Superior temporal gyrus (tissue), 1 donor: ENCODE data around the gene MMP25.
"Not testable (repeated sequence)": the region's sequence is repeated elsewhere in the genome, so short reads cannot be mapped to it uniquely, and the experiment has no call there.

Source experiments
- DNase-seq: peaks from one replicate; pipeline ENCODE4 v3.0.0-alpha.2; 2016; ENCODE audit errors: extremely low spot score

MMP25 gene

DNA sequence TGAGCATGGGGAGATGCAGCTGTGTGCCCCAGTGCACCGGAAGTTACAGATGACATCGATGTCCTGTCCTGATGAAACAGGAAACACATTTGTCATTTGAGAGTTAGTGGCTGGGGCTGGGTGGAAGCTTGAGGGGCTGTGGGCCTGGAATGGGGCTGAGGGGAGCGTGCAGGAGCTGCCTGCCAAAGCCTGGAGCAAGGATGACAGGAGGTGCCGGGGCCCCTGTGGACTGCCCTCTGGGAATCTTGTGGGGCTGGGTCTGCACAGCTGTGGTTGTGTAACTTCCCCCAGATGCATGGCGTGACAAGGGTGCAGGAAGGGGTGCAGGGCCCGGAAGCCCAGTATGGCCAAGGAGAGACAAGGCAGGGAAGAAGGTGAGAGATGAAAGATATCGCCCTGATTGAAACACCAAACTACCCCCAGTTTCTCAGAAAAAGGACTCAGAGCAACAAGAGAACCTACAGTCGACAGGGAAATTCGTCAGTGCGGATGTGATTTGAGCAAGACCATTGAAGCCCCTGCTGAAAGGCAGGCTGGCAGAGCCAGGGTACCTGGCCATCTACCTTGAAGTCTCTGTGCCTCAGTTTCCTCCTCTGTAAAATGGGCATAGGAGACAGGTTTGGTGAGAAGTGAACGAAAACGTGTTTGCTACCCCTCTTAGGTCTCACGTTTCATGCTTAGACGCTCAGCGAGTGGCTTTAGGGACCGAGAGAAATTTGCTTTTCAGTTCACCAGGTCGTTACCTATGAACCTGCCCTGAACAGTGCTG lies 8.8 kb downstream of the MMP25 start:
- no peak for DNase-seq

DNA sequence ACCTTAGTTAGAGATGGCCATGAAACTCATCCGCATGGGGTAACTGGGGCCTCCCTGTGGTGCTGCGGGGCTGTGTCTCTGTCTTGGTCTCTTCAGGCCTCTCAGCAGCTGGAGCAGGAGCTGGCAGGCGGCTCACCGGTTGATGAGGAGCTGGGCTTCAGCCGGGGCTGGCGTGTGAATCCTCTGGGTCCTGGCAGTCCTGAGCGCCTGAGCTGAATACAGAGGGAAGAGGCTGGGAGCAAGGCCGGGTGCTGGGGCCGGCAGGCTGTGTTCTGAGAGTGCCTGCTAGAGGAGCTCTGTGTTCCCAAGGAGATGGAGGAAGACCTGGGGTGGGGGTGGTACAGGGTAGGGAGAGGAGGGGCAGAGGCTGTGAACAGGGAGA lies 9.4 kb downstream of the MMP25 start:
- not testable (repeated sequence) for DNase-seq

DNA sequence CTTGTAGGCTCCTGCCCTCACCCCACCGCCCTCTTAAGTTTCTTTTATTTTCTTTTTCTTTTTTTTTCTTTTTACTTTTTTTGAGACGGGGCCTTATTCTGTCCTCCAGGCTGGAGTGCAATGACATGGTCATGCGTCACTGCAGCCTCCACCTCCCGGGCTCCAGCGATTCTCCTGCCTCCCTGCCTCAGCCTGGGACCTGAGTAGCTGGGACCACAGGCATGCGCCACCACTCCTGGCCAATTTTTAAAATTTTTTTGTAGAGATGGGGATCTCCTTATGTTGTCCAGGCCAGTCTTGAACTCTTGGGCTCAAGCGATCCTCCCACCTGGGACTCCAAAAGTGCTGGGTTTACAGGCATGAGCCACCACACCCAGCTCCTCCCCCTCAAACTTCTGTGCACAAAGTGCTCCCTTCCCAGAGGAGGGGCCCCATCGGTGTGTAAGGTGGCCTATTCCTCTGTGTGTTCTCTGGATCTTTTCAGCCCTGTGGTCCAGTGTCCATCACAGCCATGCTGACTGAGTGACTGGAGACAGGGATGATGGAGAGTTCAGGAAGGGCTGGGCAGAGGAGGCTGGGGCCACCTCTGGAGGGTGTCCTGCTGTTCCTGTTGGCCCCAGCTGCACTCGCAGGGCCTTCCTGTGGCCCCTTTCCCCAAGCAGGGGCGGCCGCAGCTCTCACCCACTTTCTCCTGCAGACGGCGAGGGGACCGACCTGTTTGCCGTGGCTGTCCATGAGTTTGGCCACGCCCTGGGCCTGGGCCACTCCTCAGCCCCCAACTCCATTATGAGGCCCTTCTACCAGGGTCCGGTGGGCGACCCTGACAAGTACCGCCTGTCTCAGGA lies 10.2 kb downstream of the MMP25 start:
- DNase-seq, result no peak

DNA sequence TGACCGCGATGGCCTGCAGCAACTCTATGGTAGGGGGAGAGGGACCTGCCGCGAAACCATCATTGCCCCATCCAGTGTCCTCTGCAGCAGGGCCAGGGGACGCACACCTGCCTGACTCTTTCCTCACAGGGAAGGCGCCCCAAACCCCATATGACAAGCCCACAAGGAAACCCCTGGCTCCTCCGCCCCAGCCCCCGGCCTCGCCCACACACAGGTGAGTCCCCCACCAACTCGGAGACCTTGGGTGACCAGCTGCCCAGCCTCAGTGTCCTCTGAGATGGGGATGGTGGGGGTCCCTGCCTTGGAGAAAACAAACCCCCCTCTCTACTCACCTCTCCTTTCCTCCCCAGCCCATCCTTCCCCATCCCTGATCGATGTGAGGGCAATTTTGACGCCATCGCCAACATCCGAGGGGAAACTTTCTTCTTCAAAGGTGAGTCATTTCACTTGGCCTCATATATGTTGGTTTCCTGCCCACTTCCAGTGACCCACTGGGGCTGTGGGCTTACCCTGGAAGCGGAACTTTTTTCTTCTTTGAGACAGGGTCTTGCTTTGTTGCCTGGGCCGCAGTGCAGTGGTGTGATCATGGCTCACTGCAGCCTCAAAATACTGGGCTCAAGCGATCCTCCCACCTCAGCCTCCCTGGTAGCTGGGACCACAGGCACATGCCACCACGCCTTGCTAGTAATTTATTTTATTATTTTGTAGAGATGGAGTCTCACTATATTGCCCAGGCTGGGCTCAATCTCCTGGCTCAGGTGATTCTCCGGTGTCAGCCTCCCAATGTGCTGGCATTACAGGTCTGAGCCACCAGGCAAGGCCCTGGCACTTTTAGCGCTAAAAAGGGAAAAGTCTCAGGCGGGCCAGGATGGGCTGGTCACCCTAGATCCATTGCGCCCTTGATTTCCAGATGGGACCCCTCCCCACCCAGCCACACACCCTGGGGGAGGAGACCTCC lies 11.1 kb downstream of the MMP25 start:
- no peak for DNase-seq

DNA sequence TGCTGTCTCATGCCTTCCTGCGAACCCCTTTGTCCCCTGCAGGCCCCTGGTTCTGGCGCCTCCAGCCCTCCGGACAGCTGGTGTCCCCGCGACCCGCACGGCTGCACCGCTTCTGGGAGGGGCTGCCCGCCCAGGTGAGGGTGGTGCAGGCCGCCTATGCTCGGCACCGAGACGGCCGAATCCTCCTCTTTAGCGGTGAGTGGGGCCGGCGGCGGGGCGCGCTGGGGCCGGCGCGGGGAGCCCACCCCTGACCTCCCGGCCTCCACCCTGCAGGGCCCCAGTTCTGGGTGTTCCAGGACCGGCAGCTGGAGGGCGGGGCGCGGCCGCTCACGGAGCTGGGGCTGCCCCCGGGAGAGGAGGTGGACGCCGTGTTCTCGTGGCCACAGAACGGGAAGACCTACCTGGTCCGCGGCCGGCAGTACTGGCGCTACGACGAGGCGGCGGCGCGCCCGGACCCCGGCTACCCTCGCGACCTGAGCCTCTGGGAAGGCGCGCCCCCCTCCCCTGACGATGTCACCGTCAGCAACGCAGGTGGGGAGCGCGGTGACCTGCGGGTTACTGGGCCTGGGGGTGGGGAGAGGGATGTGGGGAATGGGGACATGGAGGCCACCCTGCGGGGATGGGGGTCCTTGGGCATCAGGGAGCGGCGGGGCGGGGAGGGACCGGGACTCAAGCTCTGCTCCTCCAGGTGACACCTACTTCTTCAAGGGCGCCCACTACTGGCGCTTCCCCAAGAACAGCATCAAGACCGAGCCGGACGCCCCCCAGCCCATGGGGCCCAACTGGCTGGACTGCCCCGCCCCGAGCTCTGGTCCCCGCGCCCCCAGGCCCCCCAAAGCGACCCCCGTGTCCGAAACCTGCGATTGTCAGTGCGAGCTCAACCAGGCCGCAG lies 12.0 kb downstream of the MMP25 start:
- DNase-seq, result peak; percentile 10

DNA sequence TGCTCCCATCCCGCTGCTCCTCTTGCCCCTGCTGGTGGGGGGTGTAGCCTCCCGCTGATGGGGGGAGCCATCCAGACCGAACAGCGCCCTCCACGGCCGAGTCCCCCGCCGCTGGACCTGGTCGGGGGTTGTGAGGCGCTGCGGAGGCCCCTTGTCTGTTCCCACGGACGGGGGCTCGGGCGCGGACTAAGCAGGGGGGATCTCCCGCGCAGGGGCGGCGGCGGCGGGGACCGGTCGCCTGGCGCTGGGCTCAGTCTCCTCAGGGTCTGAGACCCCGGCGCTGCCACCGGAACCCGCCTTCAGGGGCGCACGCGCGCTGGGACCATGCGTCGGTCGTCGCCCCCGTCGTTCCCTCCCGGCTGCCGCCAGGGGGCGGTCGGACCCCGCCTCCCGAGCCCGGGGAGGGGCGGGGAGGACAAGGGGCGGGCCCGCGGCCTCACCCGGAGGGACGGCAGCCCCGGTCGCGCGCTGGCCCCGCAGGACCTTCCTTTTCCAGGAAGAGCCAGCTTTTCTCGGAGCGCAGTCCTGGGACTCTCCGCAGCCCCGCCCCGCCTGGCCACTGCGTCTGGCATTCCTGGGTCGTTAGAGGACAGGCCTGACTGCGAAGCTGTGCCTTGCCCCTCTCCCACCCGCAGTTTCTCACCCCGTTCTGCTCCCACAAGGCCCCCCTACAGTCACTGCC lies 12.8 kb downstream of the MMP25 start:
- DNase-seq, result peak; percentile 80

DNA sequence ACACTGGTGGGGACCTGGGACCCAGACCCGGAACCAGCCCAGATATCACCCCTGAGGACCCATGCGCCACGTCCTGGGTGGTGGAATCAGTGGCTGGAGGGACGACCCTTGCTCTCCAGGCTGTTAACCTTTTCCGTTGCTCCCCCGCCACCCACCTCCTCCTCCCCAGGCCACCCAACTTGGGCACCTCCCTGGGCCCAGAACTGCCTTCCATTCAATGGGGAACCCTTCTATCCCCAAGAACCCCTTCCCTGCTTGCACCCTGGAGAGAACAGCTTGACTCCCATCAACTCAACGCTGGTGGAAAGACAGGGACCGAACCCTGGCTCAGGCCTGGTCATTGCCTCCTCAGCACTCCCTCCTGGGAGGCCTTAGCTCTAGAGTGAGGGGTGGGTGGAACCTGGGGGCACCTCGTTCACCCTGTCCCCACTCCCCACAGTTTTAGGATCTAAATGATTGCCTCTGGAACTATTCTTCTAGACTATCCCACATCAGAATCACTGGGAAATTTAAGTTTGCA lies 13.4 kb downstream of the MMP25 start:
- no peak for DNase-seq

DNA sequence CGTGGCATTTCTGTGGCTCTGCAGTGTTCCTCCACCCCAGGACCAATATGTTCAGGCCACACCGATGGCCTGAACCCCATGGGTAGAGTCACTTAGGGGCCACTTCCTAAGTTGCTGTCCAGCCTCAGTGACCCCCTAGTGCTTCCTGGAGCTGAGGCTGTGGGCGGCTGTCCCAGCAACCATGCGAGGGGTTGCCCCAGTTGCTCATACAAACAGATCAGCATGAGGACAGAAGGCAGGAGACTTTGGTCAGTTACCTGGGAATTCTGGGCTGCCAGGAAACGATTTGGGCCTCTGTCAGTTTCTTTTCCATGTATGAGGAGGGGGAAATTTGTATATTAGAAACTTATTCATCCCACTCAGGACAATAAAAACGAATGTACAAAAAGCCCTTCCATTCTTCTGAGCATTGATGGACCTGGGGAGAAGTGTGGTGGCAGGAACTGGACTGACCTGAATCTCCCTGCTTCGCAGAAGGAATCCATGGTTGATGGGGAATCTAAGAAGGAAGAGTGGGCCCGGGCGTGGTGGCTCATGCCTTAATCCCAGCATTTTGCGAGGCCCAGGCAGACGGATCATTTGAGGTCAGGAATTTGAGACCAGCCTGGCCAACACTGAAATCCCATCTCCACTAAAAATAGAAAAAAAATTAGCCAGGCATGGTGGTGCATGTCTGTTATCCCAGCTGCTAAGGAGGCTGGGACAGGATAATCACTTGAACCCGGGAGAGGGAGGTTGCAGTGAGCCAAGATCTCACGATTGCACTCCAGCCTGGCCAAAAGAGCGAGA lies 14.2 kb downstream of the MMP25 start:
- no peak for DNase-seq

DNA sequence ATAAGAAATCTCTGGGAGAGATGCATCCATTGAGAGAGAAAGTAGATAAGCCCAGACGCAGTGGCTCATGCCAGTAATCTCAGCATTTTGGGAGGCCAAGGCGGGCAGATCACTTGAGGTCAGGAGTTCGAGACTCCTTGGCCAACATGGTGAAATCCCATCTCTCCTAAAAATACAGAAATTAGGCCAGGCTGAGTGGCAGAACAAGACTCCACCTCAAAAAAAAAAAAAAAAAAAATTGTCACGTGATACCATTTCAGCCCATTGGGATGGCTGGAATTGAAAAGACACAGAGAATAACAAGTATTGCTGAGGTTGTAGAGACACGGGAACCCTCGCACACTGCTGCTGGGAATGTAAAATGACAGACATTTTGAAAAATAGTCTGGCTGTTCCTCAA lies 16.2 kb downstream of the MMP25 start:
- DNase-seq, result no peak

DNA sequence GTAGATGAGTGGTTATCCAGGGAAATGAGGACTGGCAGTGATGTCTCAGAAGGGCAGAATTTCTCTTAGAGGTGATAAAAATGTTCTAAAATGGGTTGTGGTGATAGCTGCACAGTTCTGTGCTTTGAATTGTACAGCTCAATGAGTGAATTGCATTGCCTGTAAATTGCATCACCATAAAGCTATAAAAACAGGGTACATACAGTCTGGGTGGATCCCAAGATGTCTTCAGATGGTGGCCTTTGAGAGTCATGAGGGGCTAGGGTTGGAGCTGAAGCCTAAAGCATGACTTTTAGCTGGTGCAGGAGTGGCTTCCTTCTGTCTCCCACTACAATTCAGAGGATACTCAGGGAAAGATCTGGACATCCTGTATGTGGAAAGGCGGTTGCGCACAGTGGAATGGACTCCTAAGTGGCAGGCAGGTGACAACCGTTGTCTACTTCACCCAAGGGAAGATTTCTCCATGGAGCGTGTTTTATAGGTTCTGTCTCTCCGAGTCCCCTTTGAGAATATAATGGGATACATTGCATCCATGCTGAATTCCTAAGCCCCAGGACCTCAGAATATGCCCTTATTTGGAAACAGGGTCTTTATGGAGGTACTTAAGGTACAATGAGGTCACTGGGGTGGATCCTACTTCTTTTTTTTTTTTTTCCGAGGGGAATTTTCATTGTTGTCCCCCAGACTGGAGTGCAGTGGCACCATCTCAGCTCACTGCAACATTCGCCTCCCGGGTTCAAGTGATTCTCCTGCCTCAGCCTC lies 17.4 kb downstream of the MMP25 start:
- no peak for DNase-seq

DNA sequence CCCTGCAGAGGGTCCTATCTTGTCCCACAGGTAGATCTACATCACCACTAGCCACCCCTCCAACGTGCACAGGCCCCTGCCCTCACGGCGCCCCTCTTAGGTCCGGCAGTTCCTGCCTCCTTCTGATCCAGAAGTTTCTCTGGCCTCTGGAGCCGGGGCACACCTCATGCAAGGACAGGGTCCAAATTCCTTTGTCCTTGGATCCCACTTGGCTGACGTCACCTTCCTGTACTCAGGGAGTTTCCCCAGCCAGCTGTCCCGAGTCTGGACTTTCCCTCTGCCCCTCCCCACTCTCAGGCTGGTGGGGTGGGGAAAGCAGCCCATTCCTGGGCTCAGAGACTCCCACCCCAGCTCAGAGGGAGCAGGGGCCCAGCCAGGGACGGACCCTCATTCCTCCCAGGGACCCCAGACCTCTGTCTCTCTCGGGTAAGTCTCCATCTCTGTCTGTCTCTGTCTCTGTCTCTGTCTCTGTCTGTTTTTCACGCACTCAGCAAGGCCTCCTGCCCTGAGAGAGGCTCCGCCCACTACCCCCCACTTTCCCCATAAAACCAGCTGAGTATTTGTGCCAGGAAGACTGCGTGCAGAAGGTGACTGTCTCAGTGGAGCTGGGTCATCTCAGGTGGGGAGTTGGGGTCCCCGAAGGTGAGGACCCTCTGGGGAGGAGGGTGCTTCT lies 18.8 kb downstream of the MMP25 start, which contains the start of gene IL32:
TSS of gene IL32 (plus strand) at position 572 of the 673 bp plus-strand sequence. CDS start 172 bp downstream, outside the sequence.
- no peak for DNase-seq

DNA sequence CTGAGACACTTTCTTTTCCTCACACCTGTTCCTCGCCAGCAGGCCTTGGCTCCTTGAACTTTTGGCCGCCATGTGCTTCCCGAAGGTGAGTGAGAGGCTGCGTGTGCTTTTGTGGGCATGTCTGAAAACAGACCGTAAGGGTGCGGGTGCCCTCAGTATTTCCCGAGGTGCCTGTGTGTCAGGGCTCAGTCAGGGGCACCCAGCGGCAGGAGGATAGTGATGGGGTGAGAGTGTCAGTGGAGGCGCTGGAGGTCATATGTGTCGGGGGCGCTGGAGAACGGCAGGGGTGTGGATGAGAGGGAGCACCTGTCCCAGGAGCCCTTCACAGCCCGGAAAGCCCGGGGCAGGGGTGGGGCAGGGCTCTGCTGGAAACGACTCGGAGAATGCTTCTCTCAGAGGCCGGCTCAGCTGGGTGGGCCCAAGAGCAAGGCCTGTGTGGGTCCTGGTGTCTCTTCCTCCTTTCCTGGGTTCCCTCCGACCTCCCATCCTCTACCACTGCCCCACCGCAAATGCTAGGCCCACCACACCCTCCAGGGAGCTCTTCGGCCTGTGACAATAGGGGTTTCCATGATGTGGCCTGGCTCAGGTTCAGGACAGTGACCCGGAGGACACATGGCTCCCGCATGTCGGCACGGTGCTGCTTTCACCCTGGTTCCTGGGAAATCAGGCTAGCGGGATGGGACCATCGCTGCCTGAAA lies 19.5 kb downstream of the MMP25 start:
- DNase-seq, result no peak

DNA sequence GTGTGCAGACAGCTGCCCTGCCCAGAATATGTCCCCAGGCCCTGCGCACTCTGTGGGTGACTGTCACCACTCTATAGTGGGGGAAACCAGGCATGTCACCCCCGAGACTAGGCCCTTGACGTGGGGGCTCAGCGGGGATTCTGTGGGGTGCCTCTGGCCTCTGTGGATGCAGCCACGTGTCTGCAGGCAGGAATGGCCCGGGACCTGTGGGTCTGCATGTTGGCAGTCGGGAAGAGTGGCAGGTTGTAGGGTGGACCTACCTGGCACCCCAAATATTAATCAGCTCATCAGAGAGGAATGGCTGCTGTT lies 20.0 kb downstream of the MMP25 start:
- no peak for DNase-seq

DNA sequence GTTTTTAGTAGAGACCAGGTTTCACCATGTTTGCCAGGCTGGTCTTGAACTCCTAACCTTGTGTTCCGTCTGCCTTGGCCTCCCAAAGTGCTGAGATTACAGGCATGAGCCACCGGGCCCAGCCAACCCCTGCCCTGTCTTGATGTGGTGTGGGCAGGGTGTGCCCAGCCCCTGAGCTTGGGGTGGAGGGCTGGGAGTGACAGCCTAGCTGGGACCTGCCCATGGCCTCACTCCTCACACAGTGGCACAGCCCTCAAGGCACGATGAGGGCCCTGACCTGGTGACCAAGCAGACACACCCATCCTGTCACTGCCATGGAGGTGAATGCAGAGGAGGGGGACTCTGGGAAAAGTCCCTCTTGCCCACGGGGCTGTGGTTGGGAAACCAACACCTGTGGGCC lies 22.1 kb downstream of the MMP25 start:
- DNase-seq, result no peak

DNA sequence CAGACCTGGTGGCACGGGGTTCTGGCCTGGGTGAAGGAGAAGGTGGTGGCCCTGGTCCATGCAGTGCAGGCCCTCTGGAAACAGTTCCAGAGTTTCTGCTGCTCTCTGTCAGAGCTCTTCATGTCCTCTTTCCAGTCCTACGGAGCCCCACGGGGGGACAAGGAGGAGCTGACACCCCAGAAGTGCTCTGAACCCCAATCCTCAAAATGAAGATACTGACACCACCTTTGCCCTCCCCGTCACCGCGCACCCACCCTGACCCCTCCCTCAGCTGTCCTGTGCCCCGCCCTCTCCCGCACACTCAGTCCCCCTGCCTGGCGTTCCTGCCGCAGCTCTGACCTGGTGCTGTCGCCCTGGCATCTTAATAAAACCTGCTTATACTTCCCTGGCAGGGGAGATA lies 22.8 kb downstream of the MMP25 start:
- not testable (repeated sequence) for DNase-seq

DNA sequence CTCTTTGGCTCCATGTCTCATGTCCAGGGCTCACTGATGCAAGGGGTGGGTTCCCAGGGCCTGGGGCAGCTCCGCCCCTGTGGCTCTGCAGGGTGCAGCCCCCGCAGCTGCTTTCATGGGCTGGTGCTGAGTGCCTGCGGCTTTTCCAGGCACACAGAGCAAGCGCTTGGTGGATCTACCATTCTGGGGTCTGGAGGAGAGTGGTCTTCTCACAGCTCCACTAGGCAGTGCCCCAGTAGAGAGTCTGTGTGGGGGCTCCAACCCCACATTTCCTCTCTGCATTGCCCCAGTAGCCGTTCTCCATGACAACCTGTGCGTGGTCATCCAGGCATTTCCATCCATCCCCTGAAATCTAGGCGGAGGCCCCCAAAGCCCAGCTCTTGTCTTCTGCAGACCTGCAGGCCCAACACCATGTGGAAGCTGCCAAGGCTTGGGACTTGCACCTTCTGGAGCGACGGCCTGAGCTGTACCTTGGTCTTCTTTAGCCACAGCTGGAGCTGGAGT lies 24.3 kb downstream of the MMP25 start:
- no peak for DNase-seq

DNA sequence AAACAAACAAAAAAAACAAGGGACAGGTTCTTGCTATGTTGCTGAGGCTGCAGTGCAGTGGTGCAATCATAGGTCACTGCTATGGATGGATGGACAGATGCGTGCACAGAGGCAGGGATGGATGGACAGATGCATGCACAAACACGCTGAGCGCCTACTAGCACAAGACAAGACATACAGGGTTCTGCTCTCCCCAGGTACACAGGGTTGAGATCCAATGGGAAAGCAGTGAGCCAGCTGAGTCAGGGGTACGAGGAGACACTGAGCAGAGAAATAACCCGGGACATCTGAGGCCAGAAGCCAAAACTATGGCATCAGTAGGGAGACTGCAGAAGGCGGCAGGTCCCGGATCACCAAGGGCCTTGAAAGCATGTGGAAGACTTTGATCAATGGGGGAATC lies 25.3 kb downstream of the MMP25 start:
- DNase-seq, result no peak
